ENCODE data around the gene NAA80. TPM values are rescaled to one million over a fixed set of nuclear protein-coding genes. Genes with fewer than 3 reads are reported as not detected.

The NAA80 gene
- total and polyA plus RNA-seq, 2 of the 8 experiments (the other 6 are each of a cell fraction or from before 2014, with no cell fraction given), result 11.3 to 16.7 TPM

- H2BK20ac ChIP-seq (ENCODE audit: low read length), result peak overlapping the region; percentile 55; the same call in 1 of the 2 replicates
- H3K23ac ChIP-seq (ENCODE audit: insufficient read length), result no peak overlapping the region
- peaks cover 0 to 48% (median 36%) of the 10 kb centered on the region in 4 experiments; a peak in 6 of 7 replicates for H3K4me1 ChIP-seq (replicated peaks in 1 of 4; ENCODE audit: control insufficient read depth in 3 of 4, insufficient read depth in 4 of 4, low read length in 3 of 4)
- H3K9me3 ChIP-seq (ENCODE audit: insufficient read depth in 2 of 2, low read depth in 1 of 2, low read length in 1 of 2), result no peaks in the 10 kb centered on the region
- no peaks in the 10 kb centered on the region for H3K79me1 ChIP-seq (ENCODE audit: low read depth, low read length)
- H3K56ac ChIP-seq (replicated peaks; ENCODE audit: insufficient read length, low read depth, low read length), result no peak overlapping the region
- CTCF ChIA-PET (ENCODE audit: partially characterized antibody), result interaction anchor here (0.5 to 53.5 kb wide), 10 partner anchors 9 to 122 kb away, joined by 3 to 2149 read pairs (median 16); partner anchors contain the start of genes GNAI2, GNAT1, HYAL2 and LSMEM2
- peak overlapping the region; percentile 20; the same call in 1 of the 2 replicates for H2BK15ac ChIP-seq (ENCODE audit: low read length)
- H4K5ac ChIP-seq (ENCODE audit: insufficient read length, low read depth, low read length), result peak overlapping the region; percentile 38
- FAIRE-seq (no peak), DNase-seq (ENCODE audit: low read depth in 1 of 2, low spot score in 2 of 2) (no peak)
- peak overlapping the region; percentile 45; the same call in 1 of the 2 replicates for H2AK5ac ChIP-seq (ENCODE audit: low read depth, low read length)
- peaks cover 0 to 1% of the 10 kb centered on the region in 2 experiments for H4K20me1 ChIP-seq (replicated peaks in 1 of 2; ENCODE audit: control insufficient read depth in 1 of 2, insufficient read depth in 2 of 2, low read length in 2 of 2)
- peak overlapping the region; percentile 69 for H2BK120ac ChIP-seq (replicated peaks; ENCODE audit: low read depth, low read length)
- no peak overlapping the region for H3K27ac ChIP-seq (ENCODE audit: low read depth, low read length)
- peak overlapping the region; percentile 28 to 46; a peak in 3 of 4 replicates for H3K4me2 ChIP-seq (ENCODE audit: insufficient read depth in 1 of 2, low read depth in 2 of 2, low read length in 2 of 2)
- H3K23me2 ChIP-seq (ENCODE audit: low read depth, low read length), result peaks cover 4% of the 10 kb centered on the region; the same call in 1 of the 2 replicates
- POLR2A ChIA-PET (ENCODE audit: partially characterized antibody), result interaction anchor here (0.6 to 3.5 kb wide), 12 partner anchors 9 to 80 kb away, joined by 3 to 19 read pairs (median 4); partner anchors contain the start of genes GNAI2 and LSMEM2
- peaks cover 0 to 3% (median 0%) of the 10 kb centered on the region in 4 experiments; a peak in 3 of 7 replicates for H3K27me3 ChIP-seq (replicated peaks in 1 of 4; ENCODE audit: control insufficient read depth in 3 of 4, extremely low read depth in 1 of 4, insufficient read depth in 3 of 4, low read length in 3 of 4)
- H2AFZ ChIP-seq (ENCODE audit: low read length), result no peak overlapping the region
- H3K4me3 ChIP-seq (ENCODE audit: extremely low read depth in 1 of 4, insufficient read depth in 2 of 4, low read depth in 3 of 4, low read length in 4 of 4), result no peak overlapping the region; a peak in 1 of 8 replicates
- 87% methylated on average over 7 of the region's 7 CpGs; no CpG with 5 or more reads in 1 of the 2 experiments for WGBS, 2 experiments (ENCODE audit: extremely low coverage in 1 of 2, insufficient coverage in 1 of 2, insufficient read length in 1 of 2, insufficient replicate concordance in 2 of 2, low coverage in 1 of 2, low lambda C conversion rate in 2 of 2, missing lambda C conversion rate in 1 of 2)
- no peak overlapping the region for H3K14ac ChIP-seq (ENCODE audit: insufficient read length)
- H3K9ac ChIP-seq (replicated peaks in 1 of 4; ENCODE audit: extremely low read depth in 1 of 4, low read depth in 3 of 4, low read length in 3 of 4), result no peak overlapping the region
- H3K36me3 ChIP-seq (ENCODE audit: control insufficient read depth in 2 of 4, insufficient read depth in 4 of 4, low read length in 3 of 4), result no peaks in the 10 kb centered on the region
- H2BK5ac ChIP-seq (ENCODE audit: low read depth, low read length), result peak overlapping the region; percentile 26; the same call in 1 of the 2 replicates
- H3K18ac ChIP-seq (ENCODE audit: extremely low read depth, low read length), result peak overlapping the region; percentile 60; the same call in 1 of the 2 replicates
- H2BK12ac ChIP-seq (ENCODE audit: low read depth, low read length), result peak overlapping the region; percentile 72
- H3K4ac ChIP-seq (replicated peaks; ENCODE audit: insufficient read length, low read depth, low read length), result peak overlapping the region; percentile 58
- peak overlapping the region; percentile 25; the same call in 1 of the 2 replicates for H4K8ac ChIP-seq (ENCODE audit: extremely low read depth, insufficient read depth, low read length)
- H3K79me2 ChIP-seq (ENCODE audit: control insufficient read depth in 1 of 2, insufficient read depth in 2 of 2, low read length in 2 of 2), result no peaks in the 10 kb centered on the region
- peak overlapping the region; percentile 95 for H4K91ac ChIP-seq (replicated peaks; ENCODE audit: insufficient read length, low read length)
- TF ChIP-seq, protein P1, sequence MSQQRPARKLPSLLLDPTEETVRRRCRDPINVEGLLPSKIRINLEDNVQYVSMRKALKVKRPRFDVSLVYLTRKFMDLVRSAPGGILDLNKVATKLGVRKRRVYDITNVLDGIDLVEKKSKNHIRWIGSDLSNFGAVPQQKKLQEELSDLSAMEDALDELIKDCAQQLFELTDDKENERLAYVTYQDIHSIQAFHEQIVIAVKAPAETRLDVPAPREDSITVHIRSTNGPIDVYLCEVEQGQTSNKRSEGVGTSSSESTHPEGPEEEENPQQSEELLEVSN (IDR thresholded peaks at IDR 0.05), result no peak
- TF ChIP-seq RNF2 (IDR thresholded peaks at IDR 0.05; ENCODE audit: borderline replicate concordance, low read depth, low read length, missing control alignments, poor library complexity, severe bottlenecking) (no peak), NANOG (IDR thresholded peaks at IDR 0.05; ENCODE audit: insufficient read depth, low read depth, low read length, poor library complexity, severe bottlenecking) (no peak), TAF1 (IDR thresholded peaks at IDR 0.05; ENCODE audit: low read depth, low read length) (no peak), BACH1 (IDR thresholded peaks at IDR 0.05; ENCODE audit: low read length) (no peak), CBX5 (IDR thresholded peaks at IDR 0.05; ENCODE audit: low read depth, low read length) (no peak), BCL11A (IDR thresholded peaks at IDR 0.05; ENCODE audit: low read depth in 2 of 2, low read length in 2 of 2) (no peak), POLR2A (IDR thresholded peaks at IDR 0.05; ENCODE audit: control extremely low read depth in 1 of 2, low read depth in 2 of 2, low read length in 2 of 2) (no peak), GTF2F1 (IDR thresholded peaks at IDR 0.05; ENCODE audit: borderline replicate concordance, low read depth, low read length) (no peak), SAP30 (IDR thresholded peaks at IDR 0.05; ENCODE audit: insufficient read depth, insufficient replicate concordance, low read length) (no peak)
- TF ChIP-seq, protein P2, sequence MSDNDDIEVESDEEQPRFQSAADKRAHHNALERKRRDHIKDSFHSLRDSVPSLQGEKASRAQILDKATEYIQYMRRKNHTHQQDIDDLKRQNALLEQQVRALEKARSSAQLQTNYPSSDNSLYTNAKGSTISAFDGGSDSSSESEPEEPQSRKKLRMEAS (IDR thresholded peaks at IDR 0.05), result no peak
These were observed 32.4 kb downstream of the NAA80 start for GRCh38 chr3:50266836-50267235.

All from H1 (cell line).